ENCODE results near the gene SOX5. TPM values are rescaled to one million over a fixed set of nuclear protein-coding genes. Genes with fewer than 3 reads are reported as not detected.

The SOX5 gene
- total RNA-seq, 1 donor from 2014 or later: 86.8 TPM

GRCh38 chr12:23911574-23911973, 37.9 kb downstream of the SOX5 start:
- no peaks in the 10 kb centered on the region for H3K27me3 Mint-ChIP-seq (ENCODE audit: low read depth)
- H3K9me3 Mint-ChIP-seq: peaks cover 5% of the 10 kb centered on the region
- no peak overlapping the region for H3K27ac Mint-ChIP-seq (ENCODE audit: unreplicated experiment)
- H3K4me3 Mint-ChIP-seq: no peak overlapping the region
- TF ChIP-seq CTCF (conservative IDR thresholded peaks at IDR 0.05): no peak
- DNase-seq (ENCODE audit: low read depth, low spot score): no peak
- peaks cover 61% of the 10 kb centered on the region for H3K4me1 Mint-ChIP-seq
- peaks cover 7% of the 10 kb centered on the region for H3K36me3 Mint-ChIP-seq (ENCODE audit: low read depth)

- Mint-ChIP-seq H3K9me3 (peaks cover 5% of the 10 kb centered on the region), H3K4me1 (peaks cover 60% of the 10 kb centered on the region), H3K4me3 (peak overlapping the region; percentile 53), H3K36me3 (ENCODE audit: low read depth) (peaks cover 5% of the 10 kb centered on the region), H3K27me3 (ENCODE audit: low read depth) (no peaks in the 10 kb centered on the region), H3K27ac (ENCODE audit: unreplicated experiment) (no peak overlapping the region)
- TF ChIP-seq CTCF (conservative IDR thresholded peaks at IDR 0.05): no peak
- no peak for DNase-seq (ENCODE audit: low read depth, low spot score)
Observed at GRCh38 chr12:23909551-23909950, 39.9 kb downstream of the SOX5 start.

- no peak for TF ChIP-seq CTCF (conservative IDR thresholded peaks at IDR 0.05)
- H3K27ac Mint-ChIP-seq (ENCODE audit: unreplicated experiment): peak overlapping the region; percentile 89
- peaks cover 55% of the 10 kb centered on the region for H3K4me1 Mint-ChIP-seq
- no peaks in the 10 kb centered on the region for H3K27me3 Mint-ChIP-seq (ENCODE audit: low read depth)
- peaks cover 3% of the 10 kb centered on the region for H3K9me3 Mint-ChIP-seq
- peak; percentile 37 for DNase-seq (ENCODE audit: low read depth, low spot score)
- H3K4me3 Mint-ChIP-seq: no peak overlapping the region
- H3K36me3 Mint-ChIP-seq (ENCODE audit: low read depth): peaks cover 7% of the 10 kb centered on the region
Observed at GRCh38 chr12:23906329-23906728, 43.1 kb downstream of the SOX5 start.

- Mint-ChIP-seq H3K4me1 (peaks cover 33% of the 10 kb centered on the region), H3K36me3 (ENCODE audit: low read depth) (peaks cover 18% of the 10 kb centered on the region), H3K27me3 (ENCODE audit: low read depth) (no peaks in the 10 kb centered on the region), H3K27ac (ENCODE audit: unreplicated experiment) (no peak overlapping the region), H3K4me3 (no peak overlapping the region), H3K9me3 (peaks cover 7% of the 10 kb centered on the region)
- DNase-seq (ENCODE audit: low read depth, low spot score): no peak
- no peak for TF ChIP-seq CTCF (conservative IDR thresholded peaks at IDR 0.05)
Observed at GRCh38 chr12:23899434-23899833, 50.0 kb downstream of the SOX5 start.

- no peak for DNase-seq (ENCODE audit: low read depth, low spot score)
- H3K27me3 Mint-ChIP-seq (ENCODE audit: low read depth): no peaks in the 10 kb centered on the region
- H3K27ac Mint-ChIP-seq (ENCODE audit: unreplicated experiment): no peak overlapping the region
- TF ChIP-seq CTCF (conservative IDR thresholded peaks at IDR 0.05): no peak
- H3K4me1 Mint-ChIP-seq: peaks cover 32% of the 10 kb centered on the region
- peaks cover 7% of the 10 kb centered on the region for H3K9me3 Mint-ChIP-seq
- H3K36me3 Mint-ChIP-seq (ENCODE audit: low read depth): peaks cover 20% of the 10 kb centered on the region
- H3K4me3 Mint-ChIP-seq: no peak overlapping the region
Observed at GRCh38 chr12:23898121-23898520, 51.3 kb downstream of the SOX5 start.

- peak overlapping the region; percentile 99 for H3K27ac Mint-ChIP-seq (ENCODE audit: unreplicated experiment)
- H3K4me3 Mint-ChIP-seq: peak overlapping the region; percentile 78
- no peaks in the 10 kb centered on the region for H3K27me3 Mint-ChIP-seq (ENCODE audit: low read depth)
- TF ChIP-seq CTCF (conservative IDR thresholded peaks at IDR 0.05): no peak
- H3K9me3 Mint-ChIP-seq: peaks cover 3% of the 10 kb centered on the region
- H3K4me1 Mint-ChIP-seq: peaks cover 32% of the 10 kb centered on the region
- DNase-seq (ENCODE audit: low read depth, low spot score): peak; percentile 16
- peaks cover 18% of the 10 kb centered on the region for H3K36me3 Mint-ChIP-seq (ENCODE audit: low read depth)
Observed at GRCh38 chr12:23895792-23896218, 53.7 kb downstream of the SOX5 start.

Measured in neural crest cell (in vitro differentiated cells).